PC-3 (cell line): ENCODE results near the gene GLB1L2. TPM values are rescaled to one million over a fixed set of nuclear protein-coding genes. Genes with fewer than 3 reads are reported as not detected.

Experiments
- ATAC-seq: fragments of 200-7000 bp; cut with Tn5 transposase; 2 replicates; pipeline ENCODE4 v1.9.1; 2020; ENCODE audit warnings: mild to moderate bottlenecking, moderate library complexity
- BruUV-seq: library from RNA; stranded (reverse); fragments of 400-500 nt; replicated peaks from 2 replicates; lab custom pipeline; 2021; lab: Mats Ljungman, UMichigan
- CTCF ChIA-PET: fragments of 300-600 bp; sonication (Branson Sonifier 250); formaldehyde crosslinking; loops from one replicate; lab custom pipeline; 2022; ENCODE audit warnings: antibody characterized with exemption; lab: Charles Lee
- POLR2A ChIA-PET: fragments of 300-600 bp; sonication (Branson Sonifier 250); formaldehyde crosslinking; loops from one replicate; lab custom pipeline; 2022; ENCODE audit warnings: antibody characterized with exemption; ENCODE audit not compliant: unreplicated experiment; lab: Charles Lee
- DNase-seq: peaks from one replicate; pipeline ENCODE4 v3.0.0-alpha.2; 2015
- H2AFZ ChIP-seq: fragments of 300-600 bp; sonication (generic); 2 replicates; pipeline ENCODE4 v1.6.0; 2016; ENCODE audit warnings: antibody characterized with exemption, low read length
- H3F3A ChIP-seq: fragments of 300-600 bp; sonication (generic); one replicate; pipeline ENCODE4 v1.6.0; 2017; ENCODE audit warnings: antibody characterized with exemption, low read length, control low read depth, mild to moderate bottlenecking; ENCODE audit not compliant: unreplicated experiment
- H3K27ac ChIP-seq: fragments of 300-600 bp; sonication (generic); 2 replicates; pipeline ENCODE4 v1.5.1; 2016; ENCODE audit warnings: mild to moderate bottlenecking, low read length
- H3K27me3 ChIP-seq: fragments of 300-600 bp; sonication (generic); 2 replicates; pipeline ENCODE4 v1.6.1; 2016; ENCODE audit warnings: low read length, mixed read lengths
- H3K36me3 ChIP-seq: fragments of 300-600 bp; sonication (generic); 2 replicates; pipeline ENCODE4 v1.6.1; 2016; ENCODE audit warnings: low read depth, mixed run types, low read length, mixed read lengths
- H3K4me1 ChIP-seq: fragments of 300-600 bp; sonication (generic); 2 replicates; pipeline ENCODE4 v1.5.1; 2016; ENCODE audit warnings: low read length; ENCODE audit not compliant: insufficient read depth
- H3K4me2 ChIP-seq: fragments of 300-600 bp; sonication (generic); 2 replicates; pipeline ENCODE4 v1.6.0; 2016; ENCODE audit warnings: low read length
- H3K4me3 ChIP-seq: fragments of 300-600 bp; sonication (generic); 2 replicates; pipeline ENCODE4 v1.5.1; 2016; ENCODE audit warnings: mild to moderate bottlenecking, low read length, mixed read lengths
- H3K79me2 ChIP-seq: fragments of 300-600 bp; sonication (generic); 2 replicates; pipeline ENCODE4 v1.6.1; 2017; ENCODE audit warnings: low read length, mixed read lengths
- H3K9ac ChIP-seq: fragments of 300-600 bp; sonication (generic); 2 replicates; pipeline ENCODE4 v1.6.0; 2016; ENCODE audit warnings: mild to moderate bottlenecking, low read length
- H3K9me2 ChIP-seq: fragments of 300-600 bp; sonication (generic); replicated peaks from 2 replicates; pipeline ENCODE4 v1.6.1; 2016; ENCODE audit warnings: mixed run types, low read length, mixed read lengths
- H3K9me3 ChIP-seq: fragments of 300-600 bp; sonication (generic); 2 replicates; pipeline ENCODE4 v1.6.1; 2016; ENCODE audit warnings: low read length, mixed read lengths
- H4K20me1 ChIP-seq: fragments of 300-600 bp; sonication (generic); 2 replicates; pipeline ENCODE4 v1.6.1; 2016; ENCODE audit warnings: low read length, mixed read lengths
- EZH2 ChIP-seq: fragments of 300-600 bp; sonication (generic); IDR thresholded peaks from one replicate; pipeline ENCODE4 v1.6.1; 2017; ENCODE audit warnings: antibody characterized with exemption, mild to moderate bottlenecking, low read length; ENCODE audit not compliant: unreplicated experiment
- EZH2phosphoT487 ChIP-seq: fragments of 300-600 bp; sonication (generic); IDR thresholded peaks from 2 replicates; pipeline ENCODE4 v1.6.1; 2018; ENCODE audit warnings: mild to moderate bottlenecking, antibody characterized with exemption, low read length, borderline replicate concordance
- intact Hi-C: fragments of 100-400 bp; cut with micrococcal nuclease; formaldehyde crosslinking; loops from 2 replicates; pipeline ENCODE4 v1.9.0; 2023
- total RNA-seq: library from RNA; depleted of rRNA; stranded (reverse); fragments of >200 nt; gene quantifications from 2 replicates; pipeline ENCODE4 v1.2.3, GENCODE V29; 2014
- TF ChIP-seq, protein P1 (sequence below): fragments of 300-600 bp; sonication (generic); conservative IDR thresholded peaks from 2 replicates; pipeline ENCODE4 v1.5.1; 2017; ENCODE audit warnings: antibody characterized with exemption, low read depth, mild to moderate bottlenecking, low read length

GLB1L2 gene
- total RNA-seq, 1 experiment from 2014 or later = 0.62 TPM

DNA sequence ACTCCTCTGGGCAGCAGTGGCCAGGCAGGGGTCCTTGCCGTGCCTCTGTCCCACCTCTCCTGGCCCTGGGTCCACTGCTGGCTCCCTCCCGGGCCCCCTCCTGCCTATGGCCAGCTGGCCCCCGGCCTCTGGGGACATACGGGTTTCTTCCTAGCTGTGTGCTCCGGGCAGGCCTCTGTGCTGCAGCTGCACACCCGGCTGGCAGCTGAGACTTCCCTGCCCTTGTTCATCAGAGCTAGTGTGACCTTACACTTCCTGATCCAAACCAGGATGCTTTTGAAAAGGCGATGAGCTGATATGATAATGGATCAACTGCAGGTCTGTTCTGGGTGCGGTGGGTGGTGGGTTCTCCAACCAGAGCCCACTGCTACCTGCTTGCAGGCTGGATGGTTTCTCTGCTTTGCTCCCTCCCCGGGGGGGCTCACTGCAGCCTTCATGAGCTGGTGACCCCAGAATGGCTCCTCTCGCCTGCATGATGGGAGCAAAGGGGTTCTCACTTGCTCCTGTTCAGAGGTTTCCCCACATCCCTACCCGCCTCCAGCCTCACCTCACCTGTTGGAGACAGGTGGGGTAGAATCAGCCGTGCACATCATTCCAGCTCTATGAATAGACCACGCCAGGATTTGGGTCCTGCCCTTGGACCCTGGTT is 67.0 kb downstream of the GLB1L2 start:
- no peaks in the 10 kb centered on the region for H3K4me1 ChIP-seq
- H3K36me3 ChIP-seq = no peaks in the 10 kb centered on the region
- DNase-seq (no peak), ATAC-seq (no peak)
- H3K79me2 ChIP-seq = no peaks in the 10 kb centered on the region
- no peak overlapping the region for H3K4me3 ChIP-seq
- 0 out of 2 replicates have a peak, but pooled peaks cover 4% of the 10 kb centered on the region for H3K9me3 ChIP-seq
- no peak overlapping the region for H3K9ac ChIP-seq
- no peak overlapping the region for H2AFZ ChIP-seq
- TF ChIP-seq EZH2phosphoT487 (no peak), EZH2 (no peak)
- TF ChIP-seq, protein P1, sequence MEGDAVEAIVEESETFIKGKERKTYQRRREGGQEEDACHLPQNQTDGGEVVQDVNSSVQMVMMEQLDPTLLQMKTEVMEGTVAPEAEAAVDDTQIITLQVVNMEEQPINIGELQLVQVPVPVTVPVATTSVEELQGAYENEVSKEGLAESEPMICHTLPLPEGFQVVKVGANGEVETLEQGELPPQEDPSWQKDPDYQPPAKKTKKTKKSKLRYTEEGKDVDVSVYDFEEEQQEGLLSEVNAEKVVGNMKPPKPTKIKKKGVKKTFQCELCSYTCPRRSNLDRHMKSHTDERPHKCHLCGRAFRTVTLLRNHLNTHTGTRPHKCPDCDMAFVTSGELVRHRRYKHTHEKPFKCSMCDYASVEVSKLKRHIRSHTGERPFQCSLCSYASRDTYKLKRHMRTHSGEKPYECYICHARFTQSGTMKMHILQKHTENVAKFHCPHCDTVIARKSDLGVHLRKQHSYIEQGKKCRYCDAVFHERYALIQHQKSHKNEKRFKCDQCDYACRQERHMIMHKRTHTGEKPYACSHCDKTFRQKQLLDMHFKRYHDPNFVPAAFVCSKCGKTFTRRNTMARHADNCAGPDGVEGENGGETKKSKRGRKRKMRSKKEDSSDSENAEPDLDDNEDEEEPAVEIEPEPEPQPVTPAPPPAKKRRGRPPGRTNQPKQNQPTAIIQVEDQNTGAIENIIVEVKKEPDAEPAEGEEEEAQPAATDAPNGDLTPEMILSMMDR = no peak
- POLR2A ChIA-PET = no interaction called here
- no peaks in the 10 kb centered on the region for H4K20me1 ChIP-seq
- peaks cover 14% of the 10 kb centered on the region; the same call in 1 of the 2 replicates for H3K27me3 ChIP-seq
- H3K4me2 ChIP-seq = no peak overlapping the region
- intact Hi-C loops = no loop called here
- H3F3A ChIP-seq = no peaks in the 10 kb centered on the region
- no TSS peak for BruUV-seq
- CTCF ChIA-PET = no interaction called here
- no peak overlapping the region for H3K27ac ChIP-seq
- no peaks in the 10 kb centered on the region for H3K9me2 ChIP-seq

DNA sequence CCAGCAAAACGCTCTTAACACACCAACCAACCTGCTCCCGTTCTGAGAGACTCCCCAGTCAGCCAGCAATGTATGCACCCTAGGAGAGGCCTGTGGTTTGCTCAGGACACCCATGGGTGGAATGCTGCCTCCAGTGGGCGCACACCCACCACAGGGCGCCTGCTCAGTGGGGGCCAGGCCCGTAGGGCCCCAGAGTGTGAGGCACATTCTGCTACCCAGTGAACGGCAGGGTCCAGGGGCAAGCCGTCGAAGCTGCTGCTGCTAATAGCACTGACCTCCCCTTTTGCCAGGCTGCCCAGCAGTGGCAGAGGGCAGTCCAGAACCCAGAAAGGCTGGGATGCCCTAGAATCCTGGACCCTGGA is 67.5 kb downstream of the GLB1L2 start:
- BruUV-seq = no TSS peak

DNA sequence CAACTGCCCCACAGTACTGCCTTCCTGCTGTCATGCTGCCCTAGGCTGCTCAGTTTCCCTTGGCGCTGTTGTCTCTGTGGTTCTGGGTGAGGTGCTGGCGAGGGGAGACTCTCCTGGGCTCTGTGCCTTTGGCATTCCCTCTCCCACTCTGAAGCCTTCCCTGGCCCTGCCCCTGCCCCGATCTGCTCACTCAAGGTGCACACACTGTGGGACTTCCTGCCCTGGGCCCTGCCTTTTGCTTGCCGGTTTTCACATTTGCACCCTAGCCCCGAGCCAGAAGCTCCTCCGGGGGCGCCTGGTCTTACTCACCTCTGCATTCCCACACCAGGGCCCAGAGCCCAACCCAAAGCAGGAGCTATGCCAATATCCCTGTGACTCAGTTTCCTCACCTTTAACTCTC is 68.2 kb downstream of the GLB1L2 start:
- DNase-seq (no peak), ATAC-seq (no peak)
- Histone ChIP-seq H3K79me2 (no peaks in the 10 kb centered on the region), H3F3A (no peaks in the 10 kb centered on the region), H2AFZ (no peak overlapping the region), H3K4me2 (no peak overlapping the region), H3K9me2 (no peaks in the 10 kb centered on the region), H3K27ac (no peak overlapping the region), H3K9me3 (0 out of 2 replicates have a peak, but pooled peaks cover 4% of the 10 kb centered on the region), H3K4me3 (no peak overlapping the region), H3K4me1 (no peaks in the 10 kb centered on the region), H4K20me1 (no peaks in the 10 kb centered on the region), H3K27me3 (peaks cover 23% of the 10 kb centered on the region; the same call in 1 of the 2 replicates), H3K36me3 (no peaks in the 10 kb centered on the region), H3K9ac (no peak overlapping the region)
- intact Hi-C loops = no loop called here
- ChIA-PET POLR2A (no interaction called here), CTCF (no interaction called here)
- no peak for TF ChIP-seq EZH2phosphoT487
- BruUV-seq = no TSS peak

More for the DNA sequence above, 67.5 kb downstream of the GLB1L2 start:
- Histone ChIP-seq H3K9me2 (no peaks in the 10 kb centered on the region), H3K9me3 (0 out of 2 replicates have a peak, but pooled peaks cover 4% of the 10 kb centered on the region), H3K4me3 (no peak overlapping the region), H3K4me1 (no peaks in the 10 kb centered on the region), H2AFZ (no peak overlapping the region), H3K4me2 (no peak overlapping the region), H3F3A (no peaks in the 10 kb centered on the region), H3K27ac (no peak overlapping the region), H4K20me1 (no peaks in the 10 kb centered on the region), H3K9ac (no peak overlapping the region), H3K27me3 (peaks cover 16% of the 10 kb centered on the region; the same call in 1 of the 2 replicates), H3K36me3 (no peaks in the 10 kb centered on the region), H3K79me2 (no peaks in the 10 kb centered on the region)
- DNase-seq (no peak), ATAC-seq (no peak)
- CTCF ChIA-PET = no interaction called here
- intact Hi-C loops = no loop called here
- POLR2A ChIA-PET = no interaction called here
- TF ChIP-seq, protein P1 = no peak
- no peak for TF ChIP-seq EZH2phosphoT487
